NB4 (cell line): ENCODE results near the gene THSD4.

Experiments used
- DNase-seq: peaks from one replicate; pipeline ENCODE4 v3.0.0; 2010; ENCODE audit warnings: low read depth
- H3K4me3 ChIP-seq: one replicate; pipeline ENCODE4 v1.5.1; 2011; ENCODE audit warnings: mild to moderate bottlenecking, low read depth, low read length, moderate library complexity
- CTCF ChIP-seq: IDR thresholded peaks from one replicate; pipeline ENCODE4 v1.5.1; 2012; ENCODE audit warnings: low read depth, low read length
- MAX ChIP-seq: IDR thresholded peaks from 2 replicates; pipeline ENCODE4 v1.6.1; 2011; ENCODE audit warnings: low read depth, low read length
- MYC ChIP-seq: IDR thresholded peaks from 2 replicates; pipeline ENCODE4 v1.6.1; 2011; ENCODE audit warnings: low read depth, low read length
- POLR2A ChIP-seq: IDR thresholded peaks from 2 replicates; pipeline ENCODE4 v1.6.1; 2011; ENCODE audit warnings: mild to moderate bottlenecking; ENCODE audit not compliant: insufficient read length; ENCODE audit errors: extremely low read depth

THSD4 gene

GRCh38 chr15:71225851-71226250 is 110.6 kb downstream of the THSD4 start:
- no peak for TF ChIP-seq MYC
- TF ChIP-seq POLR2A = no peak
- TF ChIP-seq MAX = no peak
- no peak for TF ChIP-seq CTCF
- no peak overlapping the region for H3K4me3 ChIP-seq
- DNase-seq = no peak

GRCh38 chr15:71226536-71227455 is 111.5 kb downstream of the THSD4 start:
- no peak for TF ChIP-seq MYC
- TF ChIP-seq POLR2A = no peak
- TF ChIP-seq CTCF = no peak
- no peak for TF ChIP-seq MAX
- no peak for DNase-seq
- H3K4me3 ChIP-seq = no peak overlapping the region

GRCh38 chr15:71228403-71228802 is 113.1 kb downstream of the THSD4 start:
- no peak overlapping the region for H3K4me3 ChIP-seq
- no peak for DNase-seq
- no peak for TF ChIP-seq CTCF
- no peak for TF ChIP-seq MAX
- TF ChIP-seq POLR2A = no peak
- no peak for TF ChIP-seq MYC

- DNase-seq = no peak
- TF ChIP-seq CTCF = no peak
- H3K4me3 ChIP-seq = no peak overlapping the region
These were observed 115.0 kb downstream of the THSD4 start for GRCh38 chr15:71230303-71230702.

GRCh38 chr15:71231758-71232157 is 116.5 kb downstream of the THSD4 start:
- DNase-seq = no peak
- TF ChIP-seq MAX (no peak), CTCF (no peak), MYC (no peak), POLR2A (no peak)
- H3K4me3 ChIP-seq = no peak overlapping the region

- no peak overlapping the region for H3K4me3 ChIP-seq
- DNase-seq = no peak
- TF ChIP-seq MYC (no peak), POLR2A (no peak), MAX (no peak), CTCF (no peak)
These were observed 117.1 kb downstream of the THSD4 start for GRCh38 chr15:71232411-71232810.
